Thoracic aorta (tissue), 2 donors: Measurements from ENCODE around the gene RFPL2. TPM values are rescaled to one million over a fixed set of nuclear protein-coding genes. Genes with fewer than 3 reads are reported as not detected.
"Not testable (repeated sequence)": the region's sequence is repeated elsewhere in the genome, so short reads cannot be mapped to it uniquely, and the experiment has no call there.

Experiments
- ATAC-seq: fragments of 150-250 bp; one replicate; pipeline ENCODE4 v1.8.0; 2017; ENCODE audit warnings: low read depth; ENCODE audit not compliant: insufficient number of reproducible peaks, low FRiP score
- DNase-seq: peaks from one replicate; pipeline ENCODE4 v3.0.0-alpha.2; 2020; ENCODE audit warnings: low spot score
- H3K27ac ChIP-seq, 2 donors: fragments of 200-600 bp; sonication (generic); 1 replicate in 1 of 2; 2 replicates in 1 of 2; pipeline ENCODE4 v1.5.1; 2016; ENCODE audit warnings: mild to moderate bottlenecking in 2 of 2, moderate library complexity in 2 of 2
- H3K27me3 ChIP-seq: fragments of 200-600 bp; sonication (generic); replicated peaks from 2 replicates; pipeline ENCODE4 v1.6.0; 2016; ENCODE audit warnings: mild to moderate bottlenecking; ENCODE audit not compliant: insufficient read depth
- H3K36me3 ChIP-seq: fragments of 200-600 bp; sonication (generic); one replicate; pipeline ENCODE4 v1.5.1; 2016
- H3K4me1 ChIP-seq, 2 donors: fragments of 200-600 bp; sonication (generic); 1 replicate in 1 of 2; 2 replicates in 1 of 2; pipeline versions ENCODE4 v1.5.1 to v1.6.0; 2016; ENCODE audit warnings: low read depth in 2 of 2, mild to moderate bottlenecking in 1 of 2; ENCODE audit not compliant: control insufficient read depth in 1 of 2
- H3K4me3 ChIP-seq: fragments of 200-600 bp; sonication (generic); 2 replicates; pipeline ENCODE4 v1.5.1; 2016; ENCODE audit warnings: mild to moderate bottlenecking
- H3K9me3 ChIP-seq: fragments of 200-600 bp; sonication (generic); 2 replicates; pipeline ENCODE4 v1.5.1; 2016
- CTCF ChIP-seq: fragments of 200-600 bp; sonication (generic); IDR thresholded peaks from one replicate; pipeline ENCODE4 v1.5.1; 2019; ENCODE audit warnings: antibody characterized with exemption
- total RNA-seq, 2 donors: library from RNA; depleted of rRNA; stranded (reverse); fragments of >200 nt; gene quantifications; one replicate each; pipeline versions ENCODE4 v1.1.0 to v1.2.3, GENCODE V29; 2016

The RFPL2 gene
- total RNA-seq, 2 donors from 2014 or later, result not detected

- H3K36me3 ChIP-seq, result no peaks in the 10 kb centered on the region
- no peaks in the 10 kb centered on the region for H3K4me1 ChIP-seq
- DNase-seq (no peak), ATAC-seq (no peak)
- no peak for TF ChIP-seq CTCF
- H3K4me3 ChIP-seq, result no peak overlapping the region
- H3K27ac ChIP-seq, result no peak overlapping the region
- no peaks in the 10 kb centered on the region for H3K27me3 ChIP-seq
- no peaks in the 10 kb centered on the region for H3K9me3 ChIP-seq
These were observed 62.3 kb downstream of the RFPL2 start for GRCh38 chr22:32142600-32142999.

DNA sequence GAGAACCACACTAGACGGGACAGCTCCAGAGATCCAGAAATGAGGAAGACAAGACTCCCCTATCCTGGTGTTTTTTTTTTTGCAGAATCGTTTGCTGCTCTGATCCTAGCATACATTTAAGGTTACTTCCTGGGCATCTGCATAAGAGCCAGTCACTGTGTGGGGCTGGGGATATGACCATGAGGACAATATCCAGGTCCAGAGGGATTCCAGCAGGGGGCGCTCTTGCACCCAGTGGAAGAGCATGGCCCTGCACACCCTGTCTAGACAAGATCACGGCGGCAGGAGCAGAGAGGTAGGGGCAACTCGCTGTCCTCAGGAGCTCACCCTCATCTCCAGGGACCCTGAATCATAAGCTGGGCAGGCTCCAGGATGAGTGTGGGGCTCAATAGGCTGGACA, 64.2 kb downstream of the RFPL2 start:
- not testable (repeated sequence) for H3K27me3 ChIP-seq, H3K4me3 ChIP-seq, H3K27ac ChIP-seq, H3K36me3 ChIP-seq, H3K9me3 ChIP-seq, ATAC-seq, DNase-seq, H3K4me1 ChIP-seq

Other genes starting within 250 kb of the RFPL2 start
- gene SLC5A1, start 161.8 kb downstream of the RFPL2 start, total RNA-seq, result not detected
- not detected for gene C22orf42, start 45.8 kb downstream of the RFPL2 start, total RNA-seq
- 1 to 10 TPM in 1 of 2 donors, under 1 TPM in 1; 0.49 to 1.2 TPM for gene SLC5A4, start 50.3 kb upstream of the RFPL2 start, total RNA-seq
- not detected for gene RFPL3, start 152.8 kb upstream of the RFPL2 start, total RNA-seq
- 10 to 100 TPM; 55.4 to 99.5 TPM for gene RTCB, start 207.2 kb upstream of the RFPL2 start, total RNA-seq